Smooth muscle cell (in vitro differentiated cells): Measurements from ENCODE around the gene ASB1. TPM values are rescaled to one million over a fixed set of nuclear protein-coding genes. Genes with fewer than 3 reads are reported as not detected.

Experiments used
- DNase-seq: peaks from one replicate; lab custom pipeline; 2025; ENCODE audit not compliant: unreplicated experiment; lab: John Stamatoyannopoulos, UW
- H2AFZ ChIP-seq: fragments of 200-600 bp; sonication (generic); 2 replicates; pipeline ENCODE4 v1.6.0; 2016; ENCODE audit warnings: antibody characterized with exemption, low read depth, mild to moderate bottlenecking
- H3F3A ChIP-seq: fragments of 200-600 bp; sonication (generic); 2 replicates; pipeline ENCODE4 v1.6.0; 2017; ENCODE audit warnings: antibody characterized with exemption, low read depth
- H3K27ac ChIP-seq: fragments of 200-600 bp; sonication (generic); 2 replicates; pipeline ENCODE4 v1.5.1; 2016; ENCODE audit warnings: low read depth, mild to moderate bottlenecking
- H3K27me3 ChIP-seq: fragments of 200-600 bp; sonication (generic); 2 replicates; pipeline ENCODE4 v1.6.1; 2016; ENCODE audit warnings: low read depth, mild to moderate bottlenecking
- H3K36me3 ChIP-seq: fragments of 200-600 bp; sonication (generic); 2 replicates; pipeline ENCODE4 v1.5.1; 2016; ENCODE audit warnings: low read depth
- H3K4me1 ChIP-seq: fragments of 200-600 bp; sonication (generic); 2 replicates; pipeline ENCODE4 v1.5.1; 2016; ENCODE audit warnings: low read depth
- H3K4me2 ChIP-seq: fragments of 200-600 bp; sonication (generic); 2 replicates; pipeline ENCODE4 v1.6.0; 2016; ENCODE audit warnings: mild to moderate bottlenecking
- H3K4me3 ChIP-seq: fragments of 200-600 bp; sonication (generic); 2 replicates; pipeline ENCODE4 v1.5.1; 2016; ENCODE audit warnings: mild to moderate bottlenecking
- H3K79me2 ChIP-seq: fragments of 200-600 bp; sonication (generic); 2 replicates; pipeline ENCODE4 v1.6.0; 2016; ENCODE audit warnings: low read depth, mild to moderate bottlenecking
- H3K9ac ChIP-seq: fragments of 200-600 bp; sonication (generic); 2 replicates; pipeline ENCODE4 v1.6.0; 2016; ENCODE audit warnings: low read depth
- H3K9me3 ChIP-seq: fragments of 200-600 bp; sonication (generic); replicated peaks from 2 replicates; pipeline ENCODE4 v1.5.1; 2016; ENCODE audit warnings: low read depth
- H4K20me1 ChIP-seq: fragments of 200-600 bp; sonication (generic); 2 replicates; pipeline ENCODE4 v1.6.0; 2016; ENCODE audit warnings: low read depth
- WGBS: methylation state at CpG from one replicate; pipeline ENCODE4 v1.1.7; 2016; ENCODE audit warnings: low lambda C conversion rate; 5-methylcytosine and 5-hydroxymethylcytosine counted together
- polyA plus RNA-seq: library from polyadenylated mRNA; unstranded; fragments of >200 nt; fragmentation: Nextera tagmentation; extraction: Ambion mirVana; gene quantifications from 2 replicates; pipeline ENCODE4 v1.2.1, GENCODE V29; 2016
- total RNA-seq: library from RNA; depleted of rRNA; stranded (reverse); fragments of >200 nt; gene quantifications from 2 replicates; pipeline ENCODE4 v1.2.3, GENCODE V29; 2014
- TF ChIP-seq, protein P1 (sequence below): fragments of 200-600 bp; sonication (generic); IDR thresholded peaks from 2 replicates; pipeline ENCODE4 v1.5.1; 2017; ENCODE audit warnings: borderline replicate concordance, mild to moderate bottlenecking, antibody characterized with exemption; ENCODE audit not compliant: insufficient read depth, poor library complexity, severe bottlenecking

Gene ASB1
- total and polyA plus RNA-seq, 2 experiments from 2014 or later, result 24.8 to 27.3 TPM

DNA sequence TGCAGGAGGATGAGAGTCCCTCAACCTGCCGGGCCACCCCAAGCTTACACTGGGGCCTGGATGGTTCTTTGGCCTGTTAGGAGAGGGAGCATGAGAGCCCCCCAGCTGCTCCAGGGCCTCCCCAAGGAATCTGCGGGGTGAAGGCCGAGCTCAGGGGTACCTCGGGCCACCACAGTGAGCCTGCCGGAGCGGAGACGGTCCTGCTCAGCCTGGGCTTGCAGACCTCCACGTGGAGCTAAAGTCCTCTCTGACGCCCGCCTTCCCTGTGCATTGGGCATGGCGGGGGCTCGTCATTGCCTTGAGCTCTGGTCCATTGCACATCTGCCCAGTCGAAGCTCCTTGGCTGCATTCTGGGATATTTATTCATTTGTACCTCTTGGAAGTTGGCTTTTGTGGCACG, 62.7 kb downstream of the ASB1 start:
- no peak overlapping the region for H3K4me2 ChIP-seq
- H2AFZ ChIP-seq, result no peak overlapping the region
- no peaks in the 10 kb centered on the region for H3K27me3 ChIP-seq
- H3K79me2 ChIP-seq, result no peaks in the 10 kb centered on the region
- peaks cover 10% of the 10 kb centered on the region for H3K4me1 ChIP-seq
- no peak overlapping the region for H3K27ac ChIP-seq
- H4K20me1 ChIP-seq, result no peaks in the 10 kb centered on the region
- TF ChIP-seq, protein P1, sequence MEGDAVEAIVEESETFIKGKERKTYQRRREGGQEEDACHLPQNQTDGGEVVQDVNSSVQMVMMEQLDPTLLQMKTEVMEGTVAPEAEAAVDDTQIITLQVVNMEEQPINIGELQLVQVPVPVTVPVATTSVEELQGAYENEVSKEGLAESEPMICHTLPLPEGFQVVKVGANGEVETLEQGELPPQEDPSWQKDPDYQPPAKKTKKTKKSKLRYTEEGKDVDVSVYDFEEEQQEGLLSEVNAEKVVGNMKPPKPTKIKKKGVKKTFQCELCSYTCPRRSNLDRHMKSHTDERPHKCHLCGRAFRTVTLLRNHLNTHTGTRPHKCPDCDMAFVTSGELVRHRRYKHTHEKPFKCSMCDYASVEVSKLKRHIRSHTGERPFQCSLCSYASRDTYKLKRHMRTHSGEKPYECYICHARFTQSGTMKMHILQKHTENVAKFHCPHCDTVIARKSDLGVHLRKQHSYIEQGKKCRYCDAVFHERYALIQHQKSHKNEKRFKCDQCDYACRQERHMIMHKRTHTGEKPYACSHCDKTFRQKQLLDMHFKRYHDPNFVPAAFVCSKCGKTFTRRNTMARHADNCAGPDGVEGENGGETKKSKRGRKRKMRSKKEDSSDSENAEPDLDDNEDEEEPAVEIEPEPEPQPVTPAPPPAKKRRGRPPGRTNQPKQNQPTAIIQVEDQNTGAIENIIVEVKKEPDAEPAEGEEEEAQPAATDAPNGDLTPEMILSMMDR, result no peak
- no peaks in the 10 kb centered on the region for H3K9me3 ChIP-seq
- WGBS, result 91% methylated on average over 14 of the region's 14 CpGs
- no peak for DNase-seq
- H3K4me3 ChIP-seq, result no peak overlapping the region
- H3K36me3 ChIP-seq, result no peaks in the 10 kb centered on the region
- no peaks in the 10 kb centered on the region for H3F3A ChIP-seq
- H3K9ac ChIP-seq, result no peak overlapping the region

DNA sequence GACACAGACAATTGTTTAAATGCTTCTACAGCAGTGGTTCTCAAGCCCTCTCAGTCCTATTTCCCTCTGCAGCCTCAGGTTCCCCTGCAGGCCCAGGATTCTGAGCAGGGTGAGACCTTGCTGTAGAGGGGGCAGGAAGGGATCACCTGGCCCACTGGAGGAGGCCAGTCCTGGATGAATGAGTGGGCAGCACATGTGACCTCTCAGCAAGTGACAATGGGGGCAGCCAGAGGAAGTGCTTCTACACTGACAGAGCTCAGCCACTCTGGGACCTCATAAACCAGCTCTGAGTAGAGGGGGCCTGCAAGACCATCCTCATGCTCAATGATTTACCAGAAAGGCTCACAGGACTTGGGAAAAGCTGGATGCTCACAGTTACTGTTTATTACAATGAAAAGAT, 63.2 kb downstream of the ASB1 start:
- H3K27ac ChIP-seq, result no peak overlapping the region
- H3K9me3 ChIP-seq, result no peaks in the 10 kb centered on the region
- H3K36me3 ChIP-seq, result no peaks in the 10 kb centered on the region
- H3K9ac ChIP-seq, result no peak overlapping the region
- no peaks in the 10 kb centered on the region for H4K20me1 ChIP-seq
- H3K4me3 ChIP-seq, result no peak overlapping the region
- no peak for DNase-seq
- no peak overlapping the region for H2AFZ ChIP-seq
- TF ChIP-seq, protein P1, result no peak
- peaks cover 10% of the 10 kb centered on the region for H3K4me1 ChIP-seq
- H3F3A ChIP-seq, result no peaks in the 10 kb centered on the region
- H3K79me2 ChIP-seq, result no peaks in the 10 kb centered on the region
- no peaks in the 10 kb centered on the region for H3K27me3 ChIP-seq
- H3K4me2 ChIP-seq, result no peak overlapping the region

DNA sequence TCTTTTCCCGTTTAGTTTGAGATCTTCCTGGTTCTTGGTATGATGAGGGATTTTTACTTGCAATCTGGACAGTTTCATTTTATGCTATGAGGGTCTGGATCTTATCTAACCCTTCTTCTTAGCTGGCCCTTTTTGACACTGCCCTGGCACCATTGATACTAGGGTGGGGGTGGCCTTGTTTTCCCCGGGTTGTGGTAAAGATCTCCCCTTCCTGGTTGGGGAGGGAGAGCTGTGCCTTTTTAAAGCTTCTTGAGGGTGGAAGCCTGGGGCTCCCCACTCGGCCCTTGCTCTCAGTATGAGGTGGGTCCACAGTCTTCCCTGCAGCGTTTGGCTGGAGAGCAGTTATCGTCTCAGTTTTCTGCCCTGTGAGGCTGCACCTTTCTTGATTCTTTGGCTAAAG, 66.1 kb downstream of the ASB1 start:
- H3K4me3 ChIP-seq, result no peak overlapping the region
- H3K27me3 ChIP-seq, result no peaks in the 10 kb centered on the region
- no peak for DNase-seq
- H3F3A ChIP-seq, result no peaks in the 10 kb centered on the region
- H2AFZ ChIP-seq, result no peak overlapping the region
- 66% methylated on average over 5 of the region's 5 CpGs for WGBS
- H3K4me1 ChIP-seq, result peaks cover 10% of the 10 kb centered on the region
- H3K27ac ChIP-seq, result no peak overlapping the region
- H3K4me2 ChIP-seq, result no peak overlapping the region
- H4K20me1 ChIP-seq, result no peaks in the 10 kb centered on the region
- TF ChIP-seq, protein P1, result no peak
- H3K9ac ChIP-seq, result no peak overlapping the region
- H3K36me3 ChIP-seq, result no peaks in the 10 kb centered on the region
- H3K79me2 ChIP-seq, result no peaks in the 10 kb centered on the region
- no peaks in the 10 kb centered on the region for H3K9me3 ChIP-seq

DNA sequence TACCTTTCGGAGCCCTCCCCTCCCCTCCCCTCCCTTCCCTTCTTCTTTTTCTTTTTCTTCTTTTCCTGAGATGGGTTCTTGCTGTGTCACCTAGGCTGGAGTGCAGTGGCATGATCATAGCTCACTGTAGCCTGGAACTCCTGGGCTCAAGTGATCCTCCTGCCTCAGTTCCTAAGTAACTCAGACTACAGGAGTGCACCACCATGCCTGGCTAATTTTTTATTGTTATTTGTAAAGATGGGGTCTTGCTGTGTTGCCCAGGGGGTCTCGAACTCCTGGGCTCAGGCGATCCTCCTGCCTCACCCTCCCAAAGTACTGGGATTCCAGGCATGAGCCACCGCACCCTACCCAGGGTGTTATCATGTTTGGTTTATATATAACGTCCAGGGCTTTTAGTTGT, 66.7 kb downstream of the ASB1 start:
- H3F3A ChIP-seq, result no peaks in the 10 kb centered on the region
- no peaks in the 10 kb centered on the region for H3K79me2 ChIP-seq
- no peak overlapping the region for H3K27ac ChIP-seq
- 94% methylated on average over 5 of the region's 5 CpGs for WGBS
- no peak overlapping the region for H3K4me3 ChIP-seq
- no peak overlapping the region for H3K9ac ChIP-seq
- TF ChIP-seq, protein P1, result no peak
- H2AFZ ChIP-seq, result no peak overlapping the region
- no peak for DNase-seq
- peaks cover 10% of the 10 kb centered on the region for H3K4me1 ChIP-seq
- no peak overlapping the region for H3K4me2 ChIP-seq
- no peaks in the 10 kb centered on the region for H3K36me3 ChIP-seq
- no peaks in the 10 kb centered on the region for H3K27me3 ChIP-seq
- no peaks in the 10 kb centered on the region for H3K9me3 ChIP-seq
- H4K20me1 ChIP-seq, result no peaks in the 10 kb centered on the region
